GM19463 (cell line): ENCODE results near the gene PPAT.

Source experiments
- ATAC-seq: cut with Tn5 transposase; IDR thresholded peaks from one replicate; pipeline ENCODE4 v1.9.1; 2021; ENCODE audit warnings: mild to moderate bottlenecking, moderate library complexity; ENCODE audit not compliant: unreplicated experiment

Gene PPAT

GRCh38 chr4:56434599-56435139 is 746 bp downstream of the PPAT start:
- peak; percentile 13 for ATAC-seq

DNA sequence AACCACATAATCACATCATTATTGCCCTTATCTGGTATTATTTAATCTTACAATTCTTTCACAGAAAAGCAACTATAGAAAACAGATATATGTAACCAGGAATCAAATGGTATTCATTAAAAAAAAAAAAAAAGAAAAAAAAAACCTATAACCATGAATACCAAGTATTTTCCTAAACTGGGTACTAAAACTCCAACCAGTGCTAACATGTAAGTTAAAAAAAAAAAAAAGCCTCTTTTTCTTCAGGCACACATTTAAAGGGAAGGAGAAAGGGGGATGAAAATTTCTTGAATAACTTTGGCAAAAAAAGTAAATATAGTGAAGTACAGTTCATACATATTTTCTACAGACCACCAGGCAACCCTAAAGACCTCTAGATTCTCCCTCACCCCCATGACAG is 2.1 kb downstream of the PPAT start:
- ATAC-seq: no peak

DNA sequence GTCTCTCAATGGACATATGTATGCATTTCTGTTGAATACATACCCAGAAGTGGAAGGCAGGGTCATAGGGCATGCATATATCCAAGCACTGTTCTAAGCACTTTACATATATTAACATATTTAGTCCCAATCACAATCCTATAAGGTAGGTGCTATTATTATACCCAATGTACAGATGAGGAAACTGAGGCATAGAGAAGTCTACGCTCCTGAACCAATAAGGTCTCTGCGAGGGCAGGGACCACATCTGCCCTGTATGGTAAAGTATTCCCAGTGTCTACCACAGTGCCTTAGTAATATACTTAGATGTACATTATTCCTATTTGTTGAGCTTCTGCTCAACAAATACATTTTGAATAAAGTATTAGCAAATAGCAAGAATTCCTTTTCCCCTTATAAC is 5.2 kb downstream of the PPAT start:
- ATAC-seq: no peak

DNA sequence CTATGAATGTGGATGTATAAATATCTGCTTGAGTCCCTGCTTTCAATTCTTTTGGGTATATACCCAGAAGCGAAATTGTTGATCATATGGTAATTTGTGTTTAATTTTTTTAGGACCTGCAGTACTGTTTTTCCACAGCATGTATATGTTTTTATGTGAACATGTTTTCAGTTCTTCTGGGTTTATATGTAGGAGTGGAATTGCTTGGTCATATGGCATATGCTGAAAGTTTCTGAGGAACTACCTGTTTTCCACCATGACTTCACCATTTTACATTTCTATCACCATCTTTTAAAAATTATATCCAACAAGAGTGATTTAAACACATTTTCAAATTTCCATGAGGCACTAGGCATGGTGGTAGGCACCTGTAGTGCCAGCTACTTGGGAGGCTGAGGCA is 8.2 kb downstream of the PPAT start:
- no peak for ATAC-seq

GRCh38 chr4:56426273-56426672 is 9.1 kb downstream of the PPAT start:
- ATAC-seq: peak; percentile 89

DNA sequence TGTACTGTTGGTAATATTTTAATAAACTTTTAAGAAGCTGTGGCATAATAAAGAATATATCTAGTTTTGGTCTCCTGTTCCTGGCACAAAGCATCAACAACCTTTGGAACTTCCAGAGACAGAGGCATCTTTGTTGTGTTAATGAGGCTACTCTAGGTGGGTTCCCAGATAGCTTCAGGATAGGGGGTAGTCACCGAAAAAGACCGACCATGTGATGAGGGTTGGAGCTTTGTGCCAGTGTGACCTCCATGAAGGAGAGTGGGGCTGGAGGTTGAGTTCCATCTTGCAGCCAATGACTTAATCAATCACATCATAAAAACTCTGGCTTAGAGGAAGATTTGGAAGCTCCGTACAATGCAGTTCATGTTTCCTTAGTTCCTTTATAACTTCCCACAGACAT is 9.9 kb downstream of the PPAT start:
- no peak for ATAC-seq

- no peak for ATAC-seq
Observed at GRCh38 chr4:56424697-56425514, 10.5 kb downstream of the PPAT start.

DNA sequence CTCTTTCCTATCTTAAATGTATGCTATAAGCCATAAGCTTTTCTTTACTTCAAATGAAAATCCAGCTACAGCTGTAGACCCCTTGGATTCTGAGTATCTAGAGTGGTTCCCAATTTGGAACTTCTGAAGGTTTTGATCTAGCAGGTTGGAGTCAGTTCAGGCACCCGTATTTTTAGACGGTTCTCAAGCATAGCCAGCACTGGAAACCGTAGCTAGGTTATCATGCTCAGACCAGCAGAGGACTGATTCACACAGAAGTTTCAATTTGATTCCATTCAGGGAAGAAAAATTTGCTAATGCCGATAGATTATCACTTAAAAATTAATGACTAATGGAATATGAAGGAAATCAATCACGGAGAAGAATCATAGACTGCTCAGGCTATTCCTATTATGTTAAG is 11.2 kb downstream of the PPAT start:
- no peak for ATAC-seq

- ATAC-seq: no peak
Observed at GRCh38 chr4:56417396-56417795, 18.0 kb downstream of the PPAT start.

DNA sequence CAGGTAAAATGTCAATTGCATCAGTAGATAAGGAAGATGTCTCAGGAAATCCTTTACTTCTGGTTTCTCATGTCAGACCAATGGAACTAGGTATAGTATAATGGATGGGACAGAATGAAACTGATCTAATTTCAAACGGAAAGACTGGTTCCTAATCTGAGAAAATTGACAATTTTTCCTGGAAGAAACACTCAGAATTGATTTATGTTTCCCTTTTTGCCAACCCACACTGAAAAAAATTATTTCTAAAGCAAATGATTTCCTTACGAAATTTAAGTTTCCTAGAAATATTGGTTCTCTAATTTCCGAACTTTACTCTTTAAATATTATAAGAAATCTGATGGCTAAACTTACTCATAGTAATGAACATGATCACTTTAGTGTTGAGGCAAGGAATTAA is 19.1 kb downstream of the PPAT start:
- no peak for ATAC-seq

- no peak for ATAC-seq
Observed at GRCh38 chr4:56414135-56414670, 21.2 kb downstream of the PPAT start.

GRCh38 chr4:56410247-56411062 is 25.0 kb downstream of the PPAT start:
- ATAC-seq: peak; percentile 58

GRCh38 chr4:56409511-56410090 is 25.8 kb downstream of the PPAT start:
- no peak for ATAC-seq

DNA sequence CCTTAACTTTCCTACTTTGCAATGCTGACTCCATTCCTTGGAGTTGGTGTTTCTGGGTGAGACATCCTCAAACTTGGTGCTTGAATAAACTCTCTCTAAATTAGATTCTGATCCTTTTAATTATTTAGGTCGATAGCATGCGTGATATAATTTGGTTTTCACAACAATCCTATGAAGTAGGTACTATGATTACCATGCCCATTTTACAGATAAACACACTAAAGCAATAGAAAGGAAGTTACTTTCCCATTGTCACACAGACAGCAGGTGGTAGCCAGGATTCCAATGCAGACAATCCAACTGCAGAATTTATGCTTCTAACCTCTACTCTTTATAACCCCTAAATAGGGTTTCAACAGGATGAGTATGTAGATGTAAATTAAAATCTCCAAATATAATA is 26.4 kb downstream of the PPAT start:
- no peak for ATAC-seq

- ATAC-seq: no peak
Observed at GRCh38 chr4:56406151-56406550, 29.3 kb downstream of the PPAT start.

GRCh38 chr4:56405016-56405415 is 30.4 kb downstream of the PPAT start:
- no peak for ATAC-seq

DNA sequence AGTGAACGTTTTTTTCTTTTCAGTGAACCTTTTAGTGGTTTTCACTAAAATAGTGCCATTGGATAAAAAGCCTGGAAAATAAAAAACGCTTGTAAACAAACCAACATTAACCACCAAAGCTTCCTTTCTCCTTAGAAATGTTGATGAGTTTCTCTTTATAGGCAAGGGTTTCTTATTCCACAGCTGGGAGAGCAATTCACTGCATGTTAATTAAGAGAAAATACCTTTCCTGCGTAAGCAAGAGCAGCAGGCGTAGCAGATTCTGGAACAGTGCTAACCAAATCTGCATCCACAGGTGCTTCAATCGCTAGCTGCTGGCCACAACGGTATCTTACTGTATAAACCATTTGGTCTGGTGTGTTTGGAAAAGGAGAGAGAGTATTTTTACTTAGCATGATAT is 34.9 kb downstream of the PPAT start:
- no peak for ATAC-seq

DNA sequence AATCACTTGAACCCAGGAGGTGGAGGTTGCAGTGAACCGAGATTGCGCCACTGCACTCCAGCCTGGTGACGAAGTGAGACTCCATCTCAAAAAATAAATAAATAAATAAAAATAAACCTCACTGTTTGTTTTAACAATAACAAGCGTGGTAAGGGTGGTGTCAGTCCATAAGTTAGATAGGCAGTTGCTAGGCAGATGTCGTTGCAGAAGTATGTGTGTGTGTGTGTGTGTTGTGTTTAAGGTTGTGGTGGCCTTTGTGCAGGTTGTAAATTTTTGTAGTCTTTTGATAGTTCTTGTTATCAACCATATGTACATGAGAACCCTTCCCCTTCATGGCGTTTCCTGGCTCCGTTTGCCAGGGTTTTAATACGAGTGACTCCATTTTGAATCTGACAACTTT is 44.1 kb downstream of the PPAT start:
- ATAC-seq: no peak

DNA sequence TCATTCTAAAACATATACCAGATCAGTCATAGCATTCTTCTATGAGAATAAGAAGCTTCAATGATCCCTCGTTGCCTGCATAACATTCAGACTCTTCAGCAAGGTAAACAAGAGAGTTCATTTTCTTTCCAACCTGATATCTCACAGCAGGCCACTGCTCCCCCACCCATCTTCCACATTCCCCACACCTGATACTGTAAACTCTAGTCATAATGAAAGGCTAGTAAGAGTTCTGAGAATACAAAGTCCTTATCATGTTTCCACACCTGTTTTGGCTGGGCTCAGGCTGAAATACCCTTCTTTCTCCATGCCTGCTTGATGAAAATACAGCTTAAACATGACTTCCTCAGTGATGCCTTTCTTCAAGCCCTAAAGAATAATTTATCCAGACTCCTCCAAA is 45.9 kb downstream of the PPAT start:
- ATAC-seq: no peak

- no peak for ATAC-seq
Observed at GRCh38 chr4:56388306-56388705, 47.1 kb downstream of the PPAT start.
